DMS153 (cell line): ENCODE measurements around the gene MEA1.

Experiments
- DNase-seq: peaks from one replicate; lab custom pipeline; 2025; lab: John Stamatoyannopoulos, UW

Gene MEA1

GRCh38 chr6:42970871-42971612 is 42.7 kb downstream of the MEA1 start:
- no peak for DNase-seq

- DNase-seq, result no peak
Measured at GRCh38 chr6:42969934-42970333, 43.8 kb downstream of the MEA1 start.

GRCh38 chr6:42969431-42969830 is 44.3 kb downstream of the MEA1 start:
- no peak for DNase-seq

DNA sequence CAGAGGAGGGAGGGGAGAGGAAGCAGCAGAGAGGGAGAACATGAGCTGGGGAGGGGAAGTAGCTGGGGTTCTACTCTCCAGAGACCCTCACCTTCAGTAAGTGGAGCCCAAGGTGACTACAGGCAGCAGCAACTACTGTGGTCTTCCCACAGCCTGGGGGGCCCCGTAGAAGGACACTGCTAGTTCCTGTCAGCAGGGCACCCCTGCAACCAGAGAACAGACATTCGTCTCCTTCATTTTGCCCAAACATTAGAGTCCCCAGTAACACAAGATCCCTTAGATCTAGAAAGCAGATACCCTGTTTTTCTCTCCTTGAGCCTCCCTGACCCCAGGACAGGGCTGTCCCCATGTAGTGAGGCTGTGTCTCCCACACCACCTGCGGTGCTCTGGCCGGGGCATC is 45.0 kb downstream of the MEA1 start:
- no peak for DNase-seq

DNA sequence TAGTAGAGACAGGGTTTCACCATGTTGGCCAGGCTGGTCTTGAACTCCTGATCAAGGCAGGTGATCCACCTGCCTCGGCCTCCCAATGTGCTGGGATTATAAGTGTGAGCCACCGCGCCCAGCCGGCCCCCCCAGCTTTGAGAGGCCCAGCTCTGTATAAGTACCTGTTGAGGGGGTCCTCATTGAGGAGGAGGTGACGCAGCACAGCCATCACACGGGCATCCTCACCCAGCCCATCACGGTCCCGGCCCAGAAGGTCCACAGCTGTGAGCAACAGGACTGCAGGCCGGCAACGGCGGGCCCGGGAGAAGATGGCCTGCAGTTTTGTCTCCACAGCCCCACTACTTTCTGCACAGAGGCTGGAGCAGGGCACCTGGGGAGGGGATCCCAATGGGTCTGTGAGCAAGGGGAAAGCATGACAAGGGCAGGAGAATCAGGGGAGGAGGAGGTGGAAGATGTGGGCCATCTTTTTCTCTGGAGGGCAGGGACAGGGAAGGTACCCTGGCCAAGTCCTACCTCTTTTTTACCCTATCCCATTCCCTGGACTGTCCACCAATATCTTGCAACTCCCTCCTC is 45.5 kb downstream of the MEA1 start:
- DNase-seq, result no peak

- DNase-seq, result no peak
Measured at GRCh38 chr6:42967228-42967627, 46.5 kb downstream of the MEA1 start.

DNA sequence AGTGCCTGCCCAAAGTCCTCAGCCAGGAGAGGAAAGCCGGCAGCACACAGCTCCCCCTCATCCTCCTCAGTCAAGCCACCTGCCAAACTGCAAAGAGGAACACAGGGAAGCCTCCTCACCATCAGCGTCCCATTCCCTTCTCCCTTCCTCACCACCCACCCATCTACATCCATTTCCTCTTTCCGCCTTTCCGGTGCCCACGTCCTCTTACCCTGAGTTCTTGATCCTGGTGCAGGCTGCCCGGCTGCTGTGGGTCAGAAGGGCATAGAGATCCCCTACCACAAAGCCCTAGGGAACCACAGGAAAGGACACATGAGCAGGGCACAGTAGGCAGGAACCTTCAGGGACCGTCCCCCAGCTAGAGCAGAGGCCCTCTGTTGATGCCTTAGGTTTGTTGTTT is 47.2 kb downstream of the MEA1 start:
- no peak for DNase-seq

DNA sequence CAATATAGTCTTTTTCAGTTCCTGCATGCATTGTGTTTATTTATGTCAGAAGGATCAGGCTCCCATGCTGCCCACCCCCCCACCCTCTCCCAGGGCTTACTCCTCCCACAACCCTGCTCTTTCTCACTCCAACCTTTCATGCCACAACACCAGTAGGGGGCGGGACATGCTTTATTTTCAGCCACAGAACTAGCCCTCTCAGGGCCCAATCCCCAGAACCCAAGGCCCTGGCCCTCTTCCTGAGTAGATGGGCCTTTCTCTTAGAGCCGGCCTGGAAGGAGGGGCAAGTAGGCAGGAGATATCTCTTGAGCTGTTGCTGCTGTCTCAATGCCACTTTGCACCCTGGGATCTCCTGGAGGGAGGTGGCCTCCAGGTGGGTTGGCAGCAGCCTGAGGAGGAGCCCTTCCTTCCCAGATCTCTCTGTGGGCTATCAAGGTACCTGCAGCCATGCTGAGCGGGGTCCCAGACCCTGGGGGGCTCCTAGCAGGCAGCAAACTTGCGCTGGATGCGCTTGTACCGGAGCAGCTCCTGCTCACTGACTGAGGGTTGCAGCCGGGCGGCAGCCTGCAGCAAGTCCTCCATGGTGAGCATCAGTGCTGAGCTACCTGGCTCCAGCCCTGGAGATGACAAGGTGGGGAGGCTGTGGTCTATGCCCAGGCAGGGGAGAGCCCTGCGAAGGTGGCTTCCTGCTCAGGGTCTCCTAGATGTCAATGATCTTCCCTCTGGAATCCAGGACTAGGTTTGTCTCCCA is 49.7 kb downstream of the MEA1 start:
- no peak for DNase-seq

GRCh38 chr6:42963179-42963854 is 50.4 kb downstream of the MEA1 start:
- DNase-seq, result no peak

GRCh38 chr6:42962502-42963178 is 51.1 kb downstream of the MEA1 start:
- no peak for DNase-seq

DNA sequence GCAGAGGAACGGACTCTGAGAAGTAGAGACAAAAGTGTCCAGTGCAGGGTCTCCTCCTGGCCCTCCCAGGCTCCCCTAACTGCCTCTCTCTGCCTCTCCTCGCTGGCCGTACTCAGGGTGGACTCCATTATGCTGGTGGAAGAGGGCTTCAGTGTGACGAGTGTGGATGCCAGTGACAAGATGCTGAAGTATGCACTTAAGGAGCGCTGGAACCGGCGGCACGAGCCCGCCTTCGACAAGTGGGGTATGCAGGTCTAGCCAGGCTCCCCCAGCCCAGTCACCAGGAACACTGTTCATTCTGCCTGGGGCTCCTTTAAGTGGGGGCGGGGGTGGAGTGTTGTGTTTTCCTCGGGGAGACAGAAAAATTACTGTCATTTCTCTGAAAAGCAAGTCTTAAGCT is 51.6 kb downstream of the MEA1 start:
- DNase-seq, result no peak
